GM19035 (cell line): ENCODE data around the gene FMC1.
"Not testable (repeated sequence)": the region's sequence is repeated elsewhere in the genome, so short reads cannot be mapped to it uniquely, and the experiment has no call there.

Experiments
- ATAC-seq: cut with Tn5 transposase; IDR thresholded peaks from one replicate; pipeline ENCODE4 v1.9.1; 2021; ENCODE audit not compliant: unreplicated experiment

FMC1 gene

GRCh38 chr7:139341058-139341775 lies at the start of gene FMC1:
FMC1 (plus strand) TSS chr7:139341337; CDS start chr7:139341385, 48 bp downstream.
- ATAC-seq = peak; percentile 52

- no peak for ATAC-seq
Observed at GRCh38 chr7:139292821-139293220, 48.3 kb upstream of the FMC1 start.

- no peak for ATAC-seq
Observed at GRCh38 chr7:139293534-139293933, 47.6 kb upstream of the FMC1 start.

- no peak for ATAC-seq
Observed at GRCh38 chr7:139294241-139294640, 46.9 kb upstream of the FMC1 start.

- no peak for ATAC-seq
Observed at GRCh38 chr7:139294951-139295575, 46.1 kb upstream of the FMC1 start.

GRCh38 chr7:139297795-139298194 lies 43.3 kb upstream of the FMC1 start:
- ATAC-seq = no peak

- no peak for ATAC-seq
Observed at GRCh38 chr7:139299296-139299695, 41.8 kb upstream of the FMC1 start.

- no peak for ATAC-seq
Observed at GRCh38 chr7:139300390-139300789, 40.7 kb upstream of the FMC1 start.

GRCh38 chr7:139304517-139304916 lies 36.6 kb upstream of the FMC1 start:
- no peak for ATAC-seq

GRCh38 chr7:139317939-139318505 lies 23.1 kb upstream of the FMC1 start:
- no peak for ATAC-seq

GRCh38 chr7:139321071-139321745 lies 19.9 kb upstream of the FMC1 start:
- no peak for ATAC-seq

GRCh38 chr7:139324709-139325108 lies 16.4 kb upstream of the FMC1 start:
- not testable (repeated sequence) for ATAC-seq

- ATAC-seq = no peak
Observed at GRCh38 chr7:139328375-139328774, 12.8 kb upstream of the FMC1 start.

GRCh38 chr7:139329119-139329518 lies 12.0 kb upstream of the FMC1 start:
- no peak for ATAC-seq

GRCh38 chr7:139330333-139331030 lies 10.7 kb upstream of the FMC1 start:
- ATAC-seq = no peak

- no peak for ATAC-seq
Observed at GRCh38 chr7:139332697-139333359, 8.3 kb upstream of the FMC1 start.

GRCh38 chr7:139333443-139333842 lies 7.7 kb upstream of the FMC1 start:
- ATAC-seq = not testable (repeated sequence)

GRCh38 chr7:139334399-139335150 lies 6.6 kb upstream of the FMC1 start:
- ATAC-seq = no peak

GRCh38 chr7:139339025-139339424 lies 2.1 kb upstream of the FMC1 start:
- ATAC-seq = no peak

- no peak for ATAC-seq
Observed at GRCh38 chr7:139339698-139340036, 1.5 kb upstream of the FMC1 start.
